KG1 (cell line): ENCODE measurements around the gene PPP2R2D.

Experiments
- DNase-seq: peaks from one replicate; lab custom pipeline; 2025; lab: John Stamatoyannopoulos, UW

PPP2R2D gene

GRCh38 chr10:131998845-131999681 is 98.3 kb downstream of the PPP2R2D start:
- no peak for DNase-seq

DNA sequence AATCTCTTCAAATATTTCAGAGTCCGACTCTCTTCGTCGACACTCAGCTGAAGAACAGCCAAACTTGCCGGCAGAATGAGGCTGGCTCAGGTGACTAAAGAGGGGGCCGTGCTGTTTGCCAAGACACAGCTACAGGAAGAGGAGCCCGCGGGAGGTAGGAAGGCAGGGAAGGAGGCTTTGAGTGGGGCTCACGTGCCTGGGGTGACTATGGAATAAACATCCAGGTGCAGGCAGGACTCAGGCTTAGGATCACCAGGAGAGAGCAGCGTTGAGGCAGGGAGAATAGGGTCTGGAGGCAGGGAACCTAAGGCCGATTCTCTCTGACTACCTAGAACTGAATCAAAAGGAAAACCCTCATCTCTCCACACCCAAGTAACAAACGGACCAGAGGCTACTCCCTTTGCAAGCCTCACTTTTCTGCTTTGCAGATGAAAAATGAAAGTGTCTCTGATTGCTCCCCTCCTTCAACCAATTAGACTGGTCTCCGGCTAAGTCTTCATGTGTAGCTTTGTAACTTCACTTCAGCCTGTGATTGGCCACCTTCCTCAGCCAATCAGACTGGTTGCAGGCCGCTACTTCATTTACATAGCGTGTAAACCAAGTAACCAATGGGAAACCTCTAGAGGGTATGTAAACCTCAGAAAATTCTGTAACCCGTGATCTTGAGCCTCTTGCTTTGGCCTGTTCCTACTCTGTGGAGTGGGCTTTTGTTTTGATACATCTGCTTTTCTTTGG is 100.6 kb downstream of the PPP2R2D start:
- no peak for DNase-seq

- DNase-seq: no peak
Measured at GRCh38 chr10:132002004-132002403, 101.2 kb downstream of the PPP2R2D start.

DNA sequence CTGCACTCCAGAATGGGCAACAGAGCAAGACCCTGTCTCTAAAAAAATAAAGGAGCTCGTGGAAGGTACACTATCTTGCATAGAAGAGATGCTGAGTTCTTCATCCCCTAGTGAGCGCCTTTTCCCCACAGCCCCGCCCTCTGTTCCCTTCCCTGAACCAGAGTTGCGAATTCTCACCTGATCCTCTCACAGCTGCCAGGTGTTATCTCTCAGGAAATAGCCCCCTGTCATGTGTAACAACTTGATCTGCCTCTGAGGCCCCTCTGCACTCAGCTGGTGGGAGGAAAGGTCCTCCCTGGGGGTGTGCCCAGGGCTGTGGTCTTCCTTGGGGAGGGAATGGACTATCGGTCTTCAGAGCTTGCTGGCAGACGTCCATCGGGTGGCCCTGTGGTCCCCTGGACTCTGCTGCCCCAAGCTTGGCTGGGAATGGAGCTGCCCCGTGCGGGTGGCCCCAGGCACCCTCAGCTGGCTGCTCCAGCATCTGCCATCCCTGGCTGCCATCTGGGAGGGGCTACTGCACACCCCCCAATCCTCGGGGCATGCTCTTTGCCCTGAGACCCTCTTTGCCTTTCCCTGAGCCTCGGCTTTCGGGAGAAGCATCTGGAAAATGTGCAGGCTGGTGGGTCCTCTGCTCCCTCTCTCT is 102.6 kb downstream of the PPP2R2D start:
- DNase-seq: no peak

- no peak for DNase-seq
Measured at GRCh38 chr10:132004052-132004451, 103.2 kb downstream of the PPP2R2D start.

- DNase-seq: no peak
Measured at GRCh38 chr10:132005147-132005546, 104.3 kb downstream of the PPP2R2D start.

- DNase-seq: no peak
Measured at GRCh38 chr10:132006966-132007365, 106.2 kb downstream of the PPP2R2D start.

DNA sequence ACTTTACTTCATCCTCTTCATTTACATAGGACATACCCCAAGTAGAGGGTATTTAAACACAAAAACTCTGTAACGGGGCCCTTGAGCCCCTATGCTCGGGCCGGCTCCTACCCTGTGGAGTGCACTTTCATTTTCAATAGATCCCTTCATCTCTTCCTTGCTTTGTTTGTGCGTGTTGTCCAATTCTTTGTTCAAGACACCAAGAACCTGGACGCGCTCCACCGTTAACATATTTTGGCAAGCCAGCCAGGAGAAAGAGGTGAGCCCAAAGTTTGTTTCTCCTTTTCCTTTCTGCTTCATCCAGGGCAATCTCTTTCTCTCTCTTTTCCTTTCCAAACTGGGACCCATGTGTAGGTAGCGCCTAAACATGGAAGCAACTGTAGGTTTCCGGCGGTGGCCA is 106.9 kb downstream of the PPP2R2D start:
- DNase-seq: no peak
